Choroid plexus epithelial cell (primary cell): ENCODE results near the gene CCN2.
"Not testable (repeated sequence)": the region's sequence is repeated elsewhere in the genome, so short reads cannot be mapped to it uniquely, and the experiment has no call there.

ENCODE experiments used
- DNase-seq: peaks from one replicate; pipeline ENCODE4 v3.0.0-alpha.2; 2010; ENCODE audit warnings: low read depth
- H3K4me3 ChIP-seq: 2 replicates; pipeline ENCODE4 v1.5.1; 2011; ENCODE audit warnings: low read depth, mild to moderate bottlenecking, control low read depth, low read length, moderate library complexity
- CTCF ChIP-seq: conservative IDR thresholded peaks from 2 replicates; pipeline ENCODE4 v1.5.1; 2011; ENCODE audit warnings: low read depth, mild to moderate bottlenecking, control low read depth, inconsistent platforms, low read length, moderate library complexity

Gene CCN2

GRCh38 chr6:131910956-131911355, 40.2 kb downstream of the CCN2 start:
- DNase-seq: no peak
- no peak for TF ChIP-seq CTCF
- H3K4me3 ChIP-seq: no peak overlapping the region

GRCh38 chr6:131910219-131910589, 41.0 kb downstream of the CCN2 start:
- H3K4me3 ChIP-seq: no peak overlapping the region
- TF ChIP-seq CTCF: no peak
- no peak for DNase-seq

GRCh38 chr6:131909408-131910218, 41.6 kb downstream of the CCN2 start:
- DNase-seq: peak; percentile 85
- peak; percentile 91 for TF ChIP-seq CTCF
- H3K4me3 ChIP-seq: no peak overlapping the region

- DNase-seq, H3K4me3 ChIP-seq: not testable (repeated sequence)
These were observed 42.4 kb downstream of the CCN2 start for GRCh38 chr6:131908787-131909186.

GRCh38 chr6:131903734-131904133, 47.4 kb downstream of the CCN2 start:
- DNase-seq, H3K4me3 ChIP-seq: not testable (repeated sequence)

- not testable (repeated sequence) for H3K4me3 ChIP-seq, DNase-seq
These were observed 49.8 kb downstream of the CCN2 start for GRCh38 chr6:131901326-131901873.

- TF ChIP-seq CTCF: no peak
- DNase-seq: no peak
- H3K4me3 ChIP-seq: no peak overlapping the region
These were observed 50.9 kb downstream of the CCN2 start for GRCh38 chr6:131900231-131900630.

- no peak overlapping the region for H3K4me3 ChIP-seq
- DNase-seq: no peak
- no peak for TF ChIP-seq CTCF
These were observed 52.5 kb downstream of the CCN2 start for GRCh38 chr6:131898718-131899117.
